Peyer's patch (tissue), 4 donors: Measurements from ENCODE around the gene MYOZ3.

ENCODE experiments used
- POLR2A ChIP-seq, 2 donors: fragments of 450-650 bp; IDR thresholded peaks; one replicate each; pipeline ENCODE4 v1.5.1; 2017; ENCODE audit warnings: antibody characterized with exemption in 2 of 2, mild to moderate bottlenecking in 2 of 2, moderate library complexity in 2 of 2
- TF ChIP-seq, protein P1 (sequence below), 6 experiments: fragments of 450-650 bp in 4 of 6; fragments of 200-600 bp in 2 of 6; sonication (generic) in 1 of 6; IDR thresholded peaks; one replicate each; pipeline ENCODE4 v1.5.1; 2017 to 2019; ENCODE audit warnings: antibody characterized with exemption in 6 of 6, mild to moderate bottlenecking in 3 of 6, moderate library complexity in 1 of 6

DNA sequence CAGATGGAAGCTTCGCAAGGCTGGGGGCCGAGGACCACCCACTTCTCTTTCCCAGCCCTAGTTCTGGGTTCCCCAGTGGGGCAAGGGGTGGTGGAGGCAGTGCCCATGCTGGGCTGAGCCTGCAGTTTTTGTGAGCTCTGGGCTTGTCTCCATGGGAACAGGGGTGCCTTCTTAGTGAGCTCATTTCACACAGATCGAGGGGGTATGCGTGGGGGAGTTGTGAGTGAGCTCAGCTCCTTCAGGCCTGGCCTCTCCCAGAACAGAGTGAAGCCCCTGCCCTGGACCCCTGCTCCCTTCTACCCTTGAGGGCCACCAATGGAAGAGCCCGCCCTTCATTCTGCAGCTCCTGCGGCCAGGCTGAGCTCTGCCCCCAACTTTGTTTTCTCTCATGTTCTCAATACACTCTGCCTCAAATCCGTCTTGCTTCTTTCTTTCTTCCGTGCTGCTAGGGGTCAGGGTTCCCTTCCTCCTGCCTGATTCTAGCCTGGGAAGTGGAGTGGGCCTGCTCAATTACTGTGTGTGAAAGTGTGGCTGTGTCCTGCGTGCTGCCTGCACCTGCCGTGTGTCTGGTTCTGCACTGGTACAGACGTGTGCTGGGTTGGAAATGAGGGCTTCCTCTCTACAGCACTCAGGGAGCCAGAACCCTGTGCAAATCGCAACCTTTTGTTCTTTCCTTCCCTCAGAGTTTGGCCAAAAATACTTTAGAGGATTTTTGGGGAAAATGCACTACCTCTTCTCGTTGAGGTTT, 9.0 kb upstream of the MYOZ3 start:
- TF ChIP-seq, protein P1, sequence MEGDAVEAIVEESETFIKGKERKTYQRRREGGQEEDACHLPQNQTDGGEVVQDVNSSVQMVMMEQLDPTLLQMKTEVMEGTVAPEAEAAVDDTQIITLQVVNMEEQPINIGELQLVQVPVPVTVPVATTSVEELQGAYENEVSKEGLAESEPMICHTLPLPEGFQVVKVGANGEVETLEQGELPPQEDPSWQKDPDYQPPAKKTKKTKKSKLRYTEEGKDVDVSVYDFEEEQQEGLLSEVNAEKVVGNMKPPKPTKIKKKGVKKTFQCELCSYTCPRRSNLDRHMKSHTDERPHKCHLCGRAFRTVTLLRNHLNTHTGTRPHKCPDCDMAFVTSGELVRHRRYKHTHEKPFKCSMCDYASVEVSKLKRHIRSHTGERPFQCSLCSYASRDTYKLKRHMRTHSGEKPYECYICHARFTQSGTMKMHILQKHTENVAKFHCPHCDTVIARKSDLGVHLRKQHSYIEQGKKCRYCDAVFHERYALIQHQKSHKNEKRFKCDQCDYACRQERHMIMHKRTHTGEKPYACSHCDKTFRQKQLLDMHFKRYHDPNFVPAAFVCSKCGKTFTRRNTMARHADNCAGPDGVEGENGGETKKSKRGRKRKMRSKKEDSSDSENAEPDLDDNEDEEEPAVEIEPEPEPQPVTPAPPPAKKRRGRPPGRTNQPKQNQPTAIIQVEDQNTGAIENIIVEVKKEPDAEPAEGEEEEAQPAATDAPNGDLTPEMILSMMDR (IDR thresholded peaks at IDR 0.05) = no peak
- no peak for TF ChIP-seq POLR2A (IDR thresholded peaks at IDR 0.05)
